Activated CD4-positive, alpha-beta T cell treated with anti-CD3 and anti-CD28 coated beads, Interleukin-10, Interleukin-2, amounts not matched to agents 100 ng/mL and 50 ng/mL, durations not matched to agents 16 hours and 8 hours (primary cell): ENCODE results near the gene FCHSD2.

Experiments used
- DNase-seq: peaks from one replicate; pipeline ENCODE4 v3.0.0-alpha.2; 2020

FCHSD2 gene

DNA sequence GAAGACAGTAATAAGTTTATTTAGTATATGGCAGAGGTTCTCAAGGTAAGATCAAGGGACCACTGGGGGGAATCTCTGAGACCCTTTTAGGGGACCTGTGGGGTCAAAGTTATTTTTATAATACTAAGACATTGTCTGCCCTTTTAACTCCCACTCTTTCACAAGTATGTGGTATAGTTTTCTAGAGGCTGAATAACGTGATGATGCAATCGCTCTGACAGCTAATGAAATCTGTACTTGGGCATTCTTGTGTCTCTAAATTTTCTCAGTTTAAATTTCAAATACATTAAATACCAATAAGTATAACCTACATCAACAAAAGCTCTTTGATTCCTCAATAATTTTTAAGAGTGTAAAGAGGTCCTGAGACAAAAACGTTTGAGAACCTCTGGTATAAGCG, 180.0 kb downstream of the FCHSD2 start:
- no peak for DNase-seq

DNA sequence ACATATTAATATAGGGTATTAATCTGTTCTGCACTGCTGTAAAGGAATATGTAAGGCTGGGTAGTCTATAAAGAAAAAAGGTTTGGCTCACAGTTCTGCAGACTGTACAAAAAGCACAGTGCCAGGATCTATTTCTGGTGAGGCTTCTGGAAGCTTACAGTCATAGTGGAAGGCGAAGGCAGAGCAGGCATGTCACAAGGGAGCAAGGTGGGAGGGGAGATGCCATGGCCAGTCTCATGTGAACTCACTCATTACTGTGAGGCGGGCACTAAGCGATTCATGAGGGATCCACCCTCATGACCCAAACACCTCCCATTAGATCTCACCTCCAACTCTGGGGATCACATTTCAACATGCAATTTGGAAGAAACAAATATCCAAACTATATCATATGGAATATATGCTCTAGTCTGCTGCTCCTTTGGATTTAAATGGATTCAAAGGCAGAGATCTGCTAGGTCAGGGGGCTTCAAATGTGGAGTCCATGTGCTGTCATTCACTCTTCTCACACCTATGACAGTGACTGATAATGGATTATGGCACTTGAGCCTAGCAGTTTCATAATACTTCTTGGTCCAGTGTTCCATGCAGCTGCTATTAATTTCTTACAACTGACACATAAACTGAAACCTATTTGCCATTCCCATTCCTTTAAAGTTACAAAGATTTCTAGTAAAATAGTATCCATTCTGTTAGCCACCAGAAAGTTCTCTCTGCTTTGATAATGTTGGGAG, 182.0 kb downstream of the FCHSD2 start:
- no peak for DNase-seq

DNA sequence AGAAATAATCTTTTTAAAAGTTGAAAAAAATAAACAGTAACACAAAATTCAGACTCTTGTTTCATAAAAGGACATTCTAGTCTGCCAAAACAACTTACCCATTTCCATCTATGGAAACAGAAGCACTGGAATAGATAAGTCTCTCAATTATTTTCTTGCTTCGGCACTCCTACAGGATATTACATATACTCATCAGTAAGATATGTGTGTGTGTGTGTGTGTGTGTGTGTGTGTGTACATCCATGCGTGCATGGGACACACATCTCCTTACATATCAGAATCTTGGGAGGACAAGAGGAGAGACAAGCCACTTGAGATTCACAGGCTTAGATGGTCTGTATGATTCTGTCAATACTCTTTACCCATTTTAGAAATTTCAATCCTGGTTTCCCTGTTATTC, 183.3 kb downstream of the FCHSD2 start:
- no peak for DNase-seq

DNA sequence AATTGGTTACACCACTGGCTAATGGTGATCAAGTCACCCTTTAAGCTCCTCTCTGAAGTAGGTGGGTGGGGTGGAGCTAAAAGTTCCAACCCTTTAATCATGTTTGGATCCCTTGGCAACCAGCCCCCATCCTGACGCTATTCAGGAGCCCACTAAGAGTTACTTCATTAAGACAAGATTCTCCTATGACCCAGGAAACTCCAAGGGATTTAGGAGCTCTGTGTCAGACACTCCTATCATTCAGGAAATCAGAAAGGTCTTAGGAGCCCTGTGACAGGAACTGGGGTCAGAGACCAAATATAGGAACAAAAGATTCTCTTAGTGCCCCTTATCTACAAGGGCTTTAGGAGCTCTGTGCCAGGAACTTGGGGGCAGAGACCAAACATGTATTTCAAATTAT, 186.7 kb downstream of the FCHSD2 start:
- DNase-seq, result no peak

DNA sequence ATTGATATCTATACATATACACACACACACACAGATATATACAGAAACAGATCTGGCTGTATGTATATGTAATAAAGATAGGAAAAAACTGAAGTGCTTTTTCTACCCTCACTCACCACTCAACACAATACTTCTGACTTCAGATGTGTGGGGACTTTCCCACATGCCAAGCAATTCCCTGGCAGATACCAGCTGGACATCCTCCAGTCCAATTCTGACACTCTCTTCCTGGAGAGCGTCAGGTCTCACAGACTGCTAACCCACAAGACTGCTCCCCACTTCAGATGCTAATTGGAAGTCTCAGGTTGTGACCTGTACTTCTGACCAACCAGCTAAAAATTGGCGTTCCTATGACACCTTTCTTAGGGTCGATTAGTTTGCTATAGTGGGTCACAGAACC, 187.3 kb downstream of the FCHSD2 start:
- DNase-seq, result no peak

DNA sequence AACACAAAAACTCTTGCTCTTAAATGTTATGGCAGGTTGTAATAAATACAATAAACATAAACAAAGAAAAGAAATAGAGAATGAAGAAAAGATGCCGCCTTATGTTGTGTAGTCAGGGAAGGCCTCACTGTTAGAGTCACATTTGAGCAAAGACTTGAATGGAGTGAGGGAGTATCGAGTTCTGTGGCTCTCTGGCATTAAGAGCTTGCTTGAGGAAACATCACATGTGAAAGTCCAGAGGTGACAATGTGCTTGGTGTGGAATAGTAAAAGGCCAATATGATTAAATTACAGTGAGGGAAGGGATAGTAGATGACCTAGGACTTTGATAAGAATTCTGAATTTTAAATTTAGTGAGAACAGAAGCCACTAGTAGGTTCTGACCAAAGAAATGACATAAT, 188.5 kb downstream of the FCHSD2 start:
- DNase-seq, result no peak

DNA sequence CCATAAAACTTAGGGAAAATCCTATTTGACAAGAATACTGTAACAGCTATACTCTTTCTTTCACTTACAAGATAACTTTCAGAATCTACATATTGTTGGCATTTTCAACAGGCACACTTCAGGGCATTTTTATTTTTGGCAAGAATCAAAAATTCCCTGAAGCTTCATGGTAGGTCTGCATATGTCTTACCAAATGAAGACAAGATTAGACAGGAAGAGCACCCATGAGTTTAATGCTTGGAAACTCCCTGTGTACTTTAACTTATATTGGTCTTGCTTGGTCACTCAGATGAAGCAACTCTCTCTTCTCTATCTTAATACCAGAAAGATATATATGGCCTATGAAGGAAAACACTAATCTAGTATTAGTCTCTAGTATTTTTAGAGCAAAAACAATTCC, 190.2 kb downstream of the FCHSD2 start:
- no peak for DNase-seq

DNA sequence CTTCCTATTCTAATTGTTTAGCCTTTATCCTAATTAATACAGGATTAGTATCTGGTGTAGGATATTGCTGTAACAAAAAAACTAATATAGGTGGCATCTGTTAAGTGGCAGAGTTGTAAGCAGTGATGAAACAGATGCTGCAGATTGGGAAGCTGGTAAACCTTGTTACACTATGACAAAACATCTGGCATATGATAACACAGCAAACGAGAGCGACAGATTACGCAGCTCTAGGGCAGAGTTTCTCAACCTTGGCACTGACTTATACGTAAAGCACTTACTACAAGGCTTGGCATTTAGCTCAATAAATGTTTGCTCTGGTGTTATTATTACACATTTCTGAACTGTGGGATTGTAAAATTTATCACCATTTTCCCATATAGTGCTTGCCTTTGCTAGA, 190.9 kb downstream of the FCHSD2 start:
- no peak for DNase-seq

DNA sequence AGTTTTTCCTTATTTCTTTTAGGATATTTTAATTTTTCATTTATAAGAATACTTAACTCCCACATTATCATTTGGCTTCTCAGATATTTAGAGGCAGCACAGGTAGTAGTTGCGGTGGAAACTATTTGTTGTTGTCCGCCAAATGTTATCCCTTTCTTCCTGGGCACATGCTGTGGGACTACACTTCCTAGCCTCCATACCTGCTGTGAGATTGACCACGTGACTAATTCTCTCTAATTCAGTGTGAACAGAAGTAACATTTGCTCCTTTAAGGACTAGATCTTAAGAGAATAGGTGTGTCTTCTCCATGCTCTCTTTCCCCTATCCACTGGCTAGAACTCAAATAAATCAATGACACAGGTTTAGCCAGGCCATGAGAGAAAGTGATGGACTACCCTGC, 191.4 kb downstream of the FCHSD2 start:
- DNase-seq, result no peak

DNA sequence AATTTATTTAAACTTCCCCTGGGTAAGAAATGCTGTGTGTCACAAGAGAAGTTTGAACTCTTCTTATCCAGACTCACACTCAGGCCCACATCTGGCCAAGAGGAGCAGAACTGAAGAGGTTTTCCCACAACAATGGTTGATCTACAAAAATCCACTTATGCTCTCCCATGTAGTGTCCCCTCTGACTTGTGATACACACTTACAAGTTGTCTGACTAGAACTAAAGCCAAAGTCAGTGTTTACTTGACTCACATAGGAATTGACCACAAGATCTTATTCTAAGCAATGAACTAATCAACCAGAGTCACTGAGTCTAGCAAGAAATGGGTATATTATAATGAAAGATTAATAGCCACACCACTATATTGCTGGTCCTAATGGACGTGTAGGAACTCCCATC, 194.9 kb downstream of the FCHSD2 start:
- DNase-seq, result no peak

DNA sequence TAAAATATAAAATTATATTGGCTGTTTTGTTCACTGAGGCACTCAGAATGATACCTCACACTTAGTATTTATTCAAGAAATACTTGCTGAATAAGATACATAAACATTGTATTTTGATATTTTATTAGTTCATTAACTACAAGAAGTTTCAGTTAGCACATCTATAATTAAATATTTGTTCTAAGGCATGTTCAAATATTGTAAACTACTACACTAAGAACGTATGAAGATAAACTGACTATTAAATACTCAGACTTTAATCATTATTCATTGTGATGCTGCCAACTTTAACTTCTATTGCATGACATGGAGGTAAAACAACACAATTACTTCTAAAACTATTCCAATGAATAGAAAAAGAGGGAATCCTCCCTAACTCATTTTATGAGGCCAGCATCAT, 198.5 kb downstream of the FCHSD2 start:
- no peak for DNase-seq

DNA sequence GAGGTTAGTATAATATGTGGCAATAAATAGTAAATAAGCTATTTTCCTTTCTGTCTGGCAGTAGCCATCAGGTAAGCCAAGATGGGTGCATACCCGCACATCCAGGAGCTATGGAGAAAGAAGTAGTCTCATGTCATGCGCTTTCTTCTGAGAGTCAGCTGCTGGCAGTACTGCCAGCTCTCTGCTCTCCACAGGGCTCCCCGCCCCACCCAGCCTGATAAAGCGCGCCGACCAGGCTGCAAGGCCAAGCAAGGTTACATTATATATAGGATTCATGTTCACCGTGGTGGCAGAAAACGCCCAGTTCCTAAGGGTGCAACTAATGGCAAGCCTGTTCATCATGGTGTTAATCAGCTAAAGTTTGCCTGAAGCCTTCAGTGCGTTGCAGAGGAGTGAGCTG, 201.7 kb downstream of the FCHSD2 start:
- DNase-seq, result no peak

DNA sequence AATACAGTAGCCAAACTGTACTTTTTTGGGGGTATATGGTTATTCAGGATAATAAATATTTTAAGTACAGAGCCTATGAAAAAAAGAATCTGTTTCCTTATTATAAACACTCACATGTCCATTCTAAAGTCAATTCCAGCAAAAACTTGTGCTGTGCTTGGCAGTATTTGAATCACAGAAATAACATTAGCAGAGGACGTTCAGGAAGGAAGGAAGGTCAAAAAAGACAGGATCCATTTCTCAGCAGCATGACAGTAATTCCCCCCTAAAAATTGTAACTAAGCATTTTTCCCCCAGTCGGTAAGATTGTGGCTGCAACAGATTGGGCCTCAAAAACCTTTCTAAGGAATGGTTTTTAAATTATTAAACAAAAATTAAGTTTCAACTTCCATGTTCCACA, 203.1 kb downstream of the FCHSD2 start:
- DNase-seq, result no peak

DNA sequence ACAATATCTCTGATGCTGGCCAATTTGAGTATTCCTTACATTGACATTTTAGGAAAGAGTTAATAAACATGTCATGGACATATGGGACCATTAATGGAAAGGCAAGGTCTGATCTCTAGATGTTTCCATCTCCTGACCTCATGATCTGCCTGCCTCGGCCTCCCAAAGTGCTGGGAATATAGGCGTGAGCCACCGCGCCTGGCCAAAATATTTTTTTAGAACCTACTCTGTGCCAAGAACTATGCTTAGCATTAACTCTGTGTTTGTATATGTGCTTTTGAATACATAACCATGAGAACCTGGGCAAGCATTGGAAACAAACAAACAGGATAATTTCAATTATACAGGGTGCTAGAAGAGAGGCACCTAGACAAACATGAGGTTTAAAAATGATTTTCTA, 204.7 kb downstream of the FCHSD2 start:
- DNase-seq, result no peak

DNA sequence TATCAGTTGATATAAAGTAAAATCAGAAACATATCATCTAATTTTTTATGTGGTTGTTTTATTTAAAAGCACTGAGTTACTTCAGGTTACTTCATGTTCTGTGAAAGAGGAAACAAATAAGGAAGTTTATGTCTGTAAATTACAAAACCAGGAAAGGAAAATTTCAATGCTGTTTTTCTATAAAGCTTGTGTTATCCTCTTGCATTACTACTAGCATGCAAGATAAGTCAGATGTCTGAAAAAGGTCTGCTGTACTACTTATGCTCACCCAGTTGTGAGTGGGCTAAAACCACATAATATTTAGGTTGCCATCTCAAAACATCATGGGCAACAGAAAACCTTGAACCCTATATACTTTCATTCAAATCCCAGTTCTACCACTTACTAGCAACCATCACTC, 206.4 kb downstream of the FCHSD2 start:
- no peak for DNase-seq

DNA sequence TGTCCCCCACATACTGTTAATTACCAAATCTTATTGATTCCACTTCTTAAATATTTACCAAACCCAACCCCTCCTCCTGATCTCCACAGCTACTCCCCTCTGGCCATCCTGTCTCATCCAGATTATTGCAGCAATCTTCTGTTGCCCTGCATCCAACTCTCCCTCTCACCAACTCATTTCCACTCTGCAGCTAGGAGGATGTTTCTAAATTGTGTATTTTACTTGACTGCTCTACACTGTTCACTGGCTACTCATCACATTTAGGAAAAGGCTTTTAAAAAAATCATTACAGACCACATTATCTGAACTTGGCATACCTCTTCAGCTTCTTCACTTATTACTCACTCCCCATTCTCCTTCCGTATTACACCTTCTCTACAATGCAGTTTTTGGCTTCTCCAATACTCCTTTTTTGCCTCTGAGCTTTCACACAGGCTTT, 210.0 kb downstream of the FCHSD2 start:
- no peak for DNase-seq

DNA sequence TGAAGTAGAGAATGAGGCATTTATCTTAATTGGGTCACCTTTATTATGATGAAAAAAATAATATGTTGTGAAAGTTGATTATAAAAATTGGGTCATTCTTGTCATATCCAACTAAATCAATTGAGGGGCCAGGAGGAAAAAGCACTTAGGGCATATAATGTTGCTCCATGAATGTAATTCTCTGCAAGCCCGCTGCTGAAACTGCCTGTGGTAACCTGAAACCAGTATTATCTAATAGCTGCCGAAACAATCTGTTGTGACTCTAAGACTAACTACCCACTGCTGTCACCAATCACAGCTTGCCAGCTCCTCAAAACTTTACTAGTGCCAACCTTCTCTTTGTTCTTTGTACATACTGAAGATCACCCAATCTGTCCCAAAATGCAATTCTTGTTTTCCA, 212.1 kb downstream of the FCHSD2 start:
- no peak for DNase-seq

DNA sequence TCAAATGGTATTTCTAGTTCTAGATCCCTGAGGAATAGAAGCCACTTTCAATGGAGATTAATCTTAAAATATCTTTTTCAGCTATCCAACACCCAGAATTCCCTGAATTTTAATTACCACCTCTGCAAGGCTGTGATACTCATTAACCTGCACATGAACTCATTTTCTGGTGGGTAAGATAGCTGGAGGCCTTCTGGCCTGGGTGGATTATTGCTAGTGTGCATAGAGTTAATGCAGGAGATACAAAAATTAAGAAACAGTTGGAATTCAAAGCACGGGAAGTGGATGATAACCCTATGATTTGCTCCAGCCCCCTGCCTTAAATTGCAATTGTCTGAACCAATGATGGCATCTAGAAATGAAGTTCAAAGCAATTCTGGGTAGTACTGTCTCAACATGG, 212.9 kb downstream of the FCHSD2 start:
- DNase-seq, result no peak

DNA sequence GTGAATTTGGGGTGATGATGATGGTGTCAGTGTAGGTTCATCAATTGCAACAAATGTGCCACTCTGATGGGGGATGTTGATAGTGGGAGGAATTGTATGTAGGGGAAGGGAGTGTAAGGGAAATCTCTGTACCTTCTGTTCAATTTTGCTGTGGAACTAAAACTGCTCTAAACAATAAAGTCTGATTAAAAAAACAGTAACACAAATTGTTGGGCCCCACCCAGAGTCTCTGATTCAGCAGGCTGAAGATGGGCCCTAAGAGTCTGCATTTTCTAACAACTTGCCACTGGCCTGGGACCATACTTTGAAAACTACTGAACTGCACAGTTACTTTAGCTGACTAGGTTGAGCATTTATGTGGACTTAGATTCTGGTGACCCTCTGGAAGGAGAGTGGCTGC, 214.7 kb downstream of the FCHSD2 start:
- DNase-seq, result no peak

DNA sequence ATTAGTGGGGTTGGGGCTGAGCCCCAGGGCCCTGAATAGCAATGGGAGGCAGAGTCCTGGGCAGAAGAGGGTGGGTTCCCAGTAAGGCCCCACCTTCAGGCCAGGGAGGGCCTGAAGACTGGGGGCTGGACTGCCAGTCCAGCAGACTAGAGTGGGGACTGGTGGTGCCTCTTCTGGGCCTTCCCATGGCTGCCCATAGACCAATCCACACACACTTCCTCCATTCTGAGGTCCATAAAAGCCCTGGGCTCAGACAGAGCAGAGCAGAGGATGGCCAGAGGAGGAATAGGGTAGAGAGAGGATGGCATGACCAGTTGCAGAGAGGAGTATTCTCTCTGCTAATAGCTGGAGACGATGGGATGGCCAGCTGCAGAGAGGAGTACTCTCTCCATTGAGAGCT, 216.0 kb downstream of the FCHSD2 start:
- DNase-seq, result no peak

DNA sequence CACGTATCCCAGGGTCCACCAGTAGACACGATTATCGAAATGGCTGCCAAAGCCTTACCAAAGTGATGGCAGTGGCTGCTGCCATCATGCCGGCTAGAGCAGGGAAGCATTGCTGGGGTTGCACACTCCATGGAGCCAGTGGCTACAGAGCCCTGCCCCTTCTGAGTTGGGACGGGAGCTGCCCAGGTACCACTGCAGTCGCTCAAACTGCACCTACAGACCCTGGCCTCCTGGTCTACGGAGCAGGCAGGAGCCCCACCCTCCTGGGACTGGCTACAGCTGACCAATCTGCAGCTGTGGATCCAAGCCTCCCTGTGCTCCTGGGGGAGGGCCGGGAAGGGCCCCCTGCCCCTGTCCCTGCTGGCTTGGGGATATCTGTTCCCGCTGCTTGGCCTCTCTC, 216.5 kb downstream of the FCHSD2 start:
- no peak for DNase-seq

DNA sequence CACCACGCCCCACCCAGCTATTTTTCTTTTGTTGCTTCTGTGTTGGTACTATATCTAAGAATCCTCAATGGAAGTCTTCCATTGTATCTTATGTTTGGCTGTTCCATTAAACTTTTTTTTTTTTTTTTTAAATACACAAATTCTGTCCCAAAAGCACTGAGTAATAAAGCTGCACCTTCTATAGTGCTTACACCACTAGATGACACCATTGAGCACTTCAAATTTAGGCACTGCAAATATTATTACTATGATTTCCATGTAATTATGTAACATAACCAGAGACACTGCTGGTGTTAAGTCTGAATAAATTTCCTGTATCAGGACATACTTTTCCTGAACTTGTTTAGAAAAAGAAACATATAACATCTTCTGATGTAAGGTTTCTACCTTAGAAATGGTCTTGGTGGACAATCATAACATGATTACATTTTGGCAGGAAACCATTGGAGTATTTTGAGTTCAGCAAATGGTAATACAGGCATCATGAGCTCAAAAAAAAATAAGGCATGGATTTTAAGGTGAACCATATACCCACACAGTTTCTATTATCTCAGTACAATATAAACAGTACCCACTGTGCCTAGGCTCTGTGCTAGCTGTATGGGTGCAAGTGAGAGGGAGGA, 217.4 kb downstream of the FCHSD2 start:
- peak; percentile 23 for DNase-seq

DNA sequence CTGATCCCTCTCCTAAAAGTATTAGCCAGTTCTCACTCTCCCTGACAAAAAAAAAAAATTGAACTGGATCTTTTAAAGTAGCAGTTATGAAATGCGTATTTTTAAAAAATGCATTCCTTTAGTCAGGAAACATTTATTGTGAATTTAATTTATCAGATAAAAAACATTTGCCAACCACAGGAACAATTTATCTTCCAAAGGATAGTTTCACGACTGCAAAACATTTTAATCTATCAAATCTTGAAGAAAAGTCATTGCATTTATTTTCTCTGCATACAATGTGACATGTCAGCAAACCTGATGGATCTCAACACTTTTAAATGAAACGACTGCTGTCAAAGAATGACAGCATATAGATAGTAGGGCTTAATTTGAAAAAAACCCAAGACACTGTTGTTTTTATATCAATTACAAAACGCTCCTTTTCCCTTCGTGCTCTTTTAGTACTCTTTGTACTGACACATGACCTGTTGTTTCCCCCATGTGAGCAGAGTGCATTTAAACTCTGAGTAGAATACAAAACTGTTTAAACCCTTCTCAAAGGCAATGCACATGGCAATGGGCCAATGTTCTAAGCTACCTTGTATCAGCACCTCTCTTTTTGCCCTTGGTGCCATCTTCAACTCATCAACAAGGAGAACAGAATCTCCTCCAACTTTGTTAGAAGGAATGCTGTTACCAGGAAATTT, 220.9 kb downstream of the FCHSD2 start:
- no peak for DNase-seq

DNA sequence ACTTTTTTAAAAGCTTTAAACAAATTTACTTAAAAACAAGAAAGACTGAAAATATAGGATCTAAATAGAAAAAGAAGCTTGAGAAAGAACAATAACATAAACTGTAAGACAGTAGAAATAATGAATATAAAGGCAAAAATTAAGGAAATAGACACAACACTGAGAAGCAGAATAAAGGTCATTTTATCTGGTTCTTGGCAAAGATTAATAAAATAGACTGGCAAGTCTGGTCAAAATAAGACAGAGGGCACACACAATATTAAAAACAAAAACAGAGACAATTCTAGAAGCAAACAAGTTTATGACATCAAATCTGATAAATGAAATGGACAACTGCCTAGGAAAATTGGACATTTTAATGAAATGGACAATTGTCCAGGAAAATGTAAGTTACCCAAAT, 222.1 kb downstream of the FCHSD2 start:
- no peak for DNase-seq

DNA sequence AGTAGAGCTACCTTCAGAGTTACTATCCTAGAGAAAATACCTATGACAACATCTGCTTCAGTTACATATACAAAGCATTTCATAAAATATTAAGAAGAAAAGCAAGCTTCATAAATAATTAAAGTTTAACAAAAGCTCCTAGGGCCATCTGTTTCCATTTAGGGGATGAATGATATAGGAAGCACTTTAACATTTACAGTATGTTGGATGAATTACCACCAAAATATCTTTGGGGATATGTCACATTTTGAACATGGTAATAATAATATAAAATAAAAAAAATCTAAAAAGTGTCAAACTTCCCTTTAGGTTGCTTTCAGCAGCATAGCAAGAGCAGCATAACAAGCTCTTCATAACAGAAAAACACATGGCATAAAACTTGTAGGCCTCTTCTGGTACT, 223.3 kb downstream of the FCHSD2 start:
- DNase-seq, result no peak
